ENCODE results near the gene GNA14. TPM values are rescaled to one million over a fixed set of nuclear protein-coding genes. Genes with fewer than 3 reads are reported as not detected.

GNA14 gene
- total RNA-seq, 1 donor from 2014 or later, result 0.32 TPM

- H3K9me3 Mint-ChIP-seq (ENCODE audit: unreplicated experiment), result peaks cover 2% of the 10 kb centered on the region
- no peaks in the 10 kb centered on the region for H3K4me1 Mint-ChIP-seq (ENCODE audit: low read depth, unreplicated experiment)
- DNase-seq, result no peak
- H3K27ac Mint-ChIP-seq (ENCODE audit: unreplicated experiment), result no peak overlapping the region
- no peak for TF ChIP-seq CTCF (IDR thresholded peaks at IDR 0.05; ENCODE audit: partially characterized antibody, unreplicated experiment)
- H3K27me3 Mint-ChIP-seq (ENCODE audit: unreplicated experiment), result peaks cover 2% of the 10 kb centered on the region
- H3K36me3 Mint-ChIP-seq (ENCODE audit: unreplicated experiment), result no peaks in the 10 kb centered on the region
- no peak overlapping the region for H3K4me3 Mint-ChIP-seq (ENCODE audit: unreplicated experiment)
Measured at GRCh38 chr9:77601476-77602099, 46.5 kb downstream of the GNA14 start.

- Mint-ChIP-seq H3K27me3 (ENCODE audit: unreplicated experiment) (peaks cover 2% of the 10 kb centered on the region), H3K4me1 (ENCODE audit: low read depth, unreplicated experiment) (no peaks in the 10 kb centered on the region), H3K4me3 (ENCODE audit: unreplicated experiment) (no peak overlapping the region), H3K9me3 (ENCODE audit: unreplicated experiment) (peaks cover 2% of the 10 kb centered on the region), H3K36me3 (ENCODE audit: unreplicated experiment) (no peaks in the 10 kb centered on the region), H3K27ac (ENCODE audit: unreplicated experiment) (no peak overlapping the region)
- no peak for TF ChIP-seq CTCF (IDR thresholded peaks at IDR 0.05; ENCODE audit: partially characterized antibody, unreplicated experiment)
- DNase-seq, result no peak
Measured at GRCh38 chr9:77600810-77601209, 47.3 kb downstream of the GNA14 start.

- H3K9me3 Mint-ChIP-seq (ENCODE audit: unreplicated experiment), result peaks cover 2% of the 10 kb centered on the region
- TF ChIP-seq CTCF (IDR thresholded peaks at IDR 0.05; ENCODE audit: partially characterized antibody, unreplicated experiment), result no peak
- H3K36me3 Mint-ChIP-seq (ENCODE audit: unreplicated experiment), result no peaks in the 10 kb centered on the region
- H3K27me3 Mint-ChIP-seq (ENCODE audit: unreplicated experiment), result peaks cover 2% of the 10 kb centered on the region
- H3K4me3 Mint-ChIP-seq (ENCODE audit: unreplicated experiment), result no peak overlapping the region
- DNase-seq, result no peak
- no peak overlapping the region for H3K27ac Mint-ChIP-seq (ENCODE audit: unreplicated experiment)
- no peaks in the 10 kb centered on the region for H3K4me1 Mint-ChIP-seq (ENCODE audit: low read depth, unreplicated experiment)
Measured at GRCh38 chr9:77599492-77599891, 48.6 kb downstream of the GNA14 start.

GRCh38 chr9:77598991-77599390 lies 49.1 kb downstream of the GNA14 start:
- no peak for TF ChIP-seq CTCF (IDR thresholded peaks at IDR 0.05; ENCODE audit: partially characterized antibody, unreplicated experiment)
- Mint-ChIP-seq H3K27me3 (ENCODE audit: unreplicated experiment) (peaks cover 2% of the 10 kb centered on the region), H3K4me1 (ENCODE audit: low read depth, unreplicated experiment) (no peaks in the 10 kb centered on the region), H3K27ac (ENCODE audit: unreplicated experiment) (no peak overlapping the region), H3K9me3 (ENCODE audit: unreplicated experiment) (peaks cover 2% of the 10 kb centered on the region), H3K4me3 (ENCODE audit: unreplicated experiment) (no peak overlapping the region), H3K36me3 (ENCODE audit: unreplicated experiment) (no peaks in the 10 kb centered on the region)
- DNase-seq, result no peak

- no peak for DNase-seq
- Mint-ChIP-seq H3K9me3 (ENCODE audit: unreplicated experiment) (peaks cover 2% of the 10 kb centered on the region), H3K4me3 (ENCODE audit: unreplicated experiment) (no peak overlapping the region), H3K36me3 (ENCODE audit: unreplicated experiment) (no peaks in the 10 kb centered on the region), H3K4me1 (ENCODE audit: low read depth, unreplicated experiment) (no peaks in the 10 kb centered on the region), H3K27ac (ENCODE audit: unreplicated experiment) (no peak overlapping the region), H3K27me3 (ENCODE audit: unreplicated experiment) (peaks cover 2% of the 10 kb centered on the region)
- TF ChIP-seq CTCF (IDR thresholded peaks at IDR 0.05; ENCODE audit: partially characterized antibody, unreplicated experiment), result no peak
Measured at GRCh38 chr9:77598524-77598923, 49.6 kb downstream of the GNA14 start.

Data from glutamatergic neuron (in vitro differentiated cells).